ENCODE measurements around the gene DCUN1D2.

DCUN1D2 gene

DNA sequence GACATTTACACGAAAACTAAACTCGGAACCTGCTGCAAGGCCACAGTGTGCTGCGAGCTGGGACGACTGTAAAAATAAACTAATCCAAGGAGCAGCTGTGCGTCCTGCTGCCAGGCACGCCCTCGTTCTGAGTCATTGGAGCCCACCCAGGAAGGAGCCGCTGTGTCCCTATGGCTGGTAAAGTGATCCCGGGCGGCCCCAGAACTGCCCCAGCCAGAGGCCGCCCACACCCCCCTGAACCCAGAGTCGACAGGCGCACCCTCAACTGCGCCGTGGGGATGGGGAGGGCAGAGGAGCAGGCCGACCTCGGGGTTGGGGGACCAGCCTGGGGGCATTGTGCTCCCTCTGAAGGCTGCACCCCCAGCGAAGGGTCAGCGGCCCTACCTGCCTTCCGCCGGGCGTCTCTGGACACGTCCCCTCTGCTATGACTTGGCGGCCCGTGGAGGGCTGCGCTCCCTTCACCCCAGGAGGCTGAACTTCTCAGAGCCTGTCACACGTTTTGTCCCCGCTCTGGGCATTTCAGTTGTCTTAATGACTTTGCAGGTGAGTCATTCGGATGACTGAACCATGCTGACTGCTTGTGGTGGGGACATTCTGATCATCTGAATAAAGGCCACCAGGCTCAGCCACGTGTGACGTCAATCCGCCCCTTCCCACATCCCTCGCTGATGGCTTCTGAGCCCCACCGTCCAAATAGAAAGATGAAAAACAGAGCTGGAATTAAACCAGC lies 79.9 kb downstream of the DCUN1D2 start:
- no peak for DNase-seq (ENCODE audit: low read depth in 1 of 2, low spot score in 1 of 2)

DNA sequence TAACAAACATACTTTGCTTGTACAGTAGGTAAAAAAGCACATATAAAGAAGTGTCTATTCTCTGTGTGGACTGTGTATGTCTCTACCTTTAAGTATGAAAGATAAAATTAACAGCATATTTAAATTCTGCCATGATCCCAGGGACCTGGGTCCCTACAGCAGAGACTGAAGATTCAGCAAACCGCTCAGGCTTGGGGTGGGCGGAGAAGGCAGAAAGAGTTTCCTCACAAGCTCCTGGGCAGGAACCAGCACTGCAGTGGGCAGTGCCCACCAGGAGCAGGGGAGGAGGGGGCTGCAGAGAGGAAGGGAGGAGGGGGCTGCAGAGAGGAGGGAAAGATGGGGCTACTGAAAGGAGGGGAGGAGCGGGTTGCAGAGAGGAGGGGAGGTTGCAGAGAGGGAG lies 81.9 kb downstream of the DCUN1D2 start:
- no peak for DNase-seq (ENCODE audit: low read depth in 1 of 2, low spot score in 1 of 2)

DNA sequence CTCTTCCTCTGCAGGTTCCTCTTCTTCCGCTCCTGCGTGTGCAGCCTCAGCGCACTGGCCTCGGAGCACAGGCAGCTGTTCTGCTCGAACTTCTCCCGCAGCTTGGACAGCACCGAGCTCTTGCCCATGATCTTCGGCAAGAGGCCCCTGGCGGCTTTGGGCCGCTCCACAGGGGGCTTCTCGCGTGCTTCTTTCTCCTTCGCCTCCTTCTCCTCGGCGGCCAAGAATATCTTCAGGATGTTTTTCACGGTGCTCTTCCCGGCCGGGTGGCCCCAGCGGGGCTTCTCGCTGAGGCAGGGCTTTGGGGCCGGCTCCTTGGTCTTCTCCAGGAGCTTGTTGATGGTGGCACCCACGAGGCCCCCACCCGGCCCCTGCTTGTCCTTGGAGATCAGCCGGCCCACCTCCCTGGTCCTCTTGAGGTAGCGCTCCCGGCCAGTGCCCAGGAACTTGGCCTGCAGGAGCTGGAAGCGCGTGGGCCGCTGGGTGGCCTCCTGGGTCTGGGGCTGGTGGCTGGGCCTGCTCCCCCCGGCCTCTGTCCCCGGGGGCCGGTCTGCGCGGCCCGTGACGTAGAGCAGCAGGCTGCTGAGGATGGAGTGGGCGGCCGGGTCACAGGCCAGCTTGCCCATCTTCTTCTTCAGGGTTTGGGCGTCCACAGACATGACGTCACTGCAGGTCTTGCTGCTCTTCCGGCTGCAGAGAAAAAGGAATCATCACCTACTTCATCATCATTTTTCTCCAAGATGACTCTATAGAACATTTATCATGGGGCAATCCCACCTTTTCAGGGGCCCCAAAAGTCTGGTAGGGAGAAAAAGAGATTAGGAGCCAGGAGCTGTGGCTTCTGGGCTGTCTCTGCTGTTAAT lies 82.7 kb downstream of the DCUN1D2 start:
- no peak for DNase-seq (ENCODE audit: low read depth in 1 of 2, low spot score in 1 of 2)

DNA sequence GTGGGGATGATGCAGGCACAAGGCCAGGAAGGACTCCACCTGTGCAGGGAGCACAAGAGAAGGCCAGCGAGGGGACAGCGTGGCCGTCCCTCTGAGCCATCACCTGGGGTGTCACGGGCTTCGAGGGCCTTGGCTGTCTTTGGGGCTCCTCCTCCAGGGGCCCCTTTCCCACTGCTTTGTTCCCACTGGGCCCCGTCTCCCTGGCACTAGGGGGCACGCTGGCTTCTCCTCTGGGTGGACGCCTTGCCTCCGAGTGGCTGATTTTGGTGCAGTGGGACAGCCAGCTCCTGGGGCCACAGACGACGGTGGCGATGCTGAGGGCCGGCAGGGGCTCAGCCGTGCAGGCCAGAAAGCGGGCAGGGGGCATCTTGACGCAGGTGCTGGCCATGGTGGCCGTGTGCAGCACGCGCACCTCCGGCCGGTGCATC lies 83.4 kb downstream of the DCUN1D2 start:
- no peak for DNase-seq (ENCODE audit: low read depth in 1 of 2, low spot score in 1 of 2)

DNA sequence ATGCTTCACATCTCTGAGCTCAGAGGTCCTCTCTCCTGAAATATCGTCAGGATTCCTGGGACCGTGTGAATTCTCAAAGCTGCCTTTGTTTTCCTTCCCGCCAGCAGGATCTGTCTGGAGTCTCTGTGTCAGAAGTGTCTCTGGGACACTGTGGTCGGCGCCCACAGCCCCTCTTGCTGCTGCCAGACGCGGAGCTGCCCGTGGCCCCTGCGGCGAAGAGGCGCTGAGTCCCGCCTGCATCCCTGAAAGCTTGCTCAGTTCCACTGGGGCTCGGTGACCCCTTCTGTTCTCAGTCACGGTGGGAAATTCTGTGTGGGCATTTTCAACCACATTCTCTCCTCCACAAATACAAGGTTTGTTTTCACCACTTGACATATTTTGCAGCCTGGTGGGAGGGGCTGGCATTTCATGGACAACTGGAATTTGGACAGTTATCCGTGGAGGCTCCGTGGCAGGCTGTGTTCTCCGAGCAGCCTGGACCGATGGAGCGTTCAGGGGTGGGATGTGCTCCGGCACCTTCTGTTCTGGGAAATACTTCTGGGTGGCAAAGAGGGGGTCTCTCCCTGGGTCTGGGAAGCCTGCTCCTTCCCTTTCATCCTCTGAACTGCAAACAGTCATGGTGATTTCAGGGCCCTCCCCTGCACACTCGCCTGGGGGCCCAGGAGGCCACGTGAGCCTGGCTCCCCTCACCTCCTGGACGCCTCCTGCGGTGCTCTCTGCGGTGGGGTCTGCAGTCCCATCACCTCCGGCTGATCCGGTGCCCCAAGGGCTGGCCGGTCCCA lies 84.0 kb downstream of the DCUN1D2 start:
- DNase-seq (ENCODE audit: low read depth in 1 of 2, low spot score in 1 of 2) = no peak

All from activated T-helper 1 cell treated with anti-CD3 and anti-CD28 coated beads, Interleukin-2, amount 50 U/mL, for 16 hours (primary cell).